ENCODE results near the gene CDC123. TPM values are rescaled to one million over a fixed set of nuclear protein-coding genes. Genes with fewer than 3 reads are reported as not detected.
"Not testable (repeated sequence)": the region's sequence is repeated elsewhere in the genome, so short reads cannot be mapped to it uniquely, and the experiment has no call there.

The CDC123 gene
- total RNA-seq, 1 donor from 2014 or later: 71.1 TPM

DNA sequence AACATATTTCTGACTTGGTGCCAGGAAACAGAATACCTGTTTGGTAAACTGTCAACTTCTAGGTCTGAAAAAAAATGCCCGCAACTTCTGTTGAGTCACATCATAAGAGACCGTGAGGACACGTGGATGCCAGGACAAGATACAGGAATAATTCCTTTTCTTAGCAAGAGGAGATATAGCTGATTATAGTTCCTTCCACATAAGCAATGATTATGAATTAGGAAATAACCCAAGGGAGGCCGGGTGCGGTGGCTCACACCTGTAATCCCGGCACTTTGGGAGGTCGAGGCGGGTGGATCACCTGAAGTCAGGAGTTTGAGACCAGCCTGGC is 75.2 kb downstream of the CDC123 start:
- H3K9me3 Mint-ChIP-seq (ENCODE audit: low read depth): no peaks in the 10 kb centered on the region
- no peaks in the 10 kb centered on the region for H3K36me3 Mint-ChIP-seq (ENCODE audit: insufficient read depth)
- H3K27me3 Mint-ChIP-seq: no peaks in the 10 kb centered on the region
- no peak for DNase-seq (ENCODE audit: low spot score, unreplicated experiment)
- H3K27ac Mint-ChIP-seq: no peak overlapping the region
- no peak for TF ChIP-seq CTCF (IDR thresholded peaks at IDR 0.05; ENCODE audit: unreplicated experiment)
- H3K4me1 Mint-ChIP-seq (ENCODE audit: low read depth): no peaks in the 10 kb centered on the region
- no peak overlapping the region for H3K4me3 Mint-ChIP-seq (ENCODE audit: low read depth)

- H3K4me3 Mint-ChIP-seq (ENCODE audit: low read depth); H3K4me1 Mint-ChIP-seq (ENCODE audit: low read depth); H3K9me3 Mint-ChIP-seq (ENCODE audit: low read depth); H3K27me3 Mint-ChIP-seq; H3K27ac Mint-ChIP-seq; H3K36me3 Mint-ChIP-seq (ENCODE audit: insufficient read depth); DNase-seq (ENCODE audit: low spot score, unreplicated experiment): not testable (repeated sequence)
Measured at GRCh38 chr10:12277862-12278261, 81.9 kb downstream of the CDC123 start.

DNA sequence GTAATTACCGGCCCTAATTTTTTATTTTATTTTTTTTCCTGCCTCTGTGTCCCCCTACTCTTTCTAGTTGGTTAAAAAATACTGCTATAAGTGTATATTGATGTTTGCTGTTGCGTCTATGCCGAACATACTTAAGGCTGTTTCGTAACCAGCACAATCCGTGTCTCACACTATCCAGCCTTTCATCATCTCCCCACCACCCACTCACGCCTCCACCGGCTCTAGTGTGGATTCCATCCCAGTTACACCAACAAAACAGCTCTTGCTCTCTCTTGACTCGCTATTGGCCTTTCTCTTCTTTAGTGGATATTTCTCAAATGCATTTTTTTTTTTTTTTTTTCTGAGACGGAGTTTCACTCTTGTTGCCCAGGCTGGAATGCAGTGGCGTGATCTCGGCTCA is 83.3 kb downstream of the CDC123 start:
- no peak for TF ChIP-seq CTCF (IDR thresholded peaks at IDR 0.05; ENCODE audit: unreplicated experiment)
- peaks cover 3% of the 10 kb centered on the region for H3K9me3 Mint-ChIP-seq (ENCODE audit: low read depth)
- DNase-seq (ENCODE audit: low spot score, unreplicated experiment): no peak
- no peak overlapping the region for H3K27ac Mint-ChIP-seq
- H3K4me1 Mint-ChIP-seq (ENCODE audit: low read depth): no peaks in the 10 kb centered on the region
- H3K4me3 Mint-ChIP-seq (ENCODE audit: low read depth): no peak overlapping the region
- H3K27me3 Mint-ChIP-seq: no peaks in the 10 kb centered on the region
- H3K36me3 Mint-ChIP-seq (ENCODE audit: insufficient read depth): no peaks in the 10 kb centered on the region

- Mint-ChIP-seq H3K36me3 (ENCODE audit: insufficient read depth) (no peaks in the 10 kb centered on the region), H3K9me3 (ENCODE audit: low read depth) (peaks cover 3% of the 10 kb centered on the region)
- no peak for DNase-seq (ENCODE audit: low spot score, unreplicated experiment)
Measured at GRCh38 chr10:12287772-12288171, 91.8 kb downstream of the CDC123 start.

GRCh38 chr10:12297784-12298183 is 101.8 kb downstream of the CDC123 start:
- not testable (repeated sequence) for H3K27ac Mint-ChIP-seq; H3K36me3 Mint-ChIP-seq (ENCODE audit: insufficient read depth); H3K4me1 Mint-ChIP-seq (ENCODE audit: low read depth); H3K27me3 Mint-ChIP-seq; DNase-seq (ENCODE audit: low spot score, unreplicated experiment); H3K9me3 Mint-ChIP-seq (ENCODE audit: low read depth); H3K4me3 Mint-ChIP-seq (ENCODE audit: low read depth)

More at GRCh38 chr10:12287772-12288171, 91.8 kb downstream of the CDC123 start:
- Mint-ChIP-seq H3K4me3 (ENCODE audit: low read depth) (no peak overlapping the region), H3K4me1 (ENCODE audit: low read depth) (no peaks in the 10 kb centered on the region), H3K27me3 (no peaks in the 10 kb centered on the region), H3K27ac (no peak overlapping the region)
- TF ChIP-seq CTCF (IDR thresholded peaks at IDR 0.05; ENCODE audit: unreplicated experiment): no peak

- Mint-ChIP-seq H3K27me3 (peaks cover 3% of the 10 kb centered on the region), H3K4me1 (ENCODE audit: low read depth) (no peaks in the 10 kb centered on the region), H3K36me3 (ENCODE audit: insufficient read depth) (no peaks in the 10 kb centered on the region), H3K9me3 (ENCODE audit: low read depth) (no peaks in the 10 kb centered on the region), H3K4me3 (ENCODE audit: low read depth) (no peak overlapping the region), H3K27ac (no peak overlapping the region)
- no peak for TF ChIP-seq CTCF (IDR thresholded peaks at IDR 0.05; ENCODE audit: unreplicated experiment)
- no peak for DNase-seq (ENCODE audit: low spot score, unreplicated experiment)
Measured at GRCh38 chr10:12299222-12299965, 103.4 kb downstream of the CDC123 start.

Other genes with a start within 250 kb of the CDC123 start
- gene UPF2, start 153.4 kb upstream of the CDC123 start, total RNA-seq: 30.9 and 31.0 TPM in 2 replicates
- 43.6 and 44.5 TPM in 2 replicates for gene DHTKD1, start 127.2 kb upstream of the CDC123 start, total RNA-seq
- gene SEC61A2, start 66.5 kb upstream of the CDC123 start, total RNA-seq: 23.2 and 24.9 TPM in 2 replicates
- 56.5 and 63.3 TPM in 2 replicates for gene NUDT5, start 297 bp upstream of the CDC123 start, total RNA-seq
- gene CAMK1D, start 153.4 kb downstream of the CDC123 start, total RNA-seq: 8.5 and 10.8 TPM in 2 replicates

Data from progenitor cell of endocrine pancreas (in vitro differentiated cells).